GM06990 (cell line): ENCODE data around the gene DOCK7.

Experiments
- DNase-seq: peaks from one replicate; pipeline ENCODE4 v3.0.0-alpha.2; 2011; ENCODE audit not compliant: insufficient read length; ENCODE audit errors: extremely low read depth
- H3K27me3 ChIP-seq: replicated peaks from 2 replicates; pipeline ENCODE4 v1.6.0; 2011; ENCODE audit warnings: low read length; ENCODE audit not compliant: control insufficient read depth, insufficient read depth
- H3K36me3 ChIP-seq: 2 replicates; pipeline ENCODE4 v1.5.1; 2011; ENCODE audit warnings: low read length; ENCODE audit not compliant: control insufficient read depth, insufficient read depth
- H3K4me3 ChIP-seq: replicated peaks from 2 replicates; pipeline ENCODE4 v1.5.1; 2011; ENCODE audit warnings: low read depth, mild to moderate bottlenecking, control low read depth, low read length
- TF ChIP-seq, protein P1 (sequence below): IDR thresholded peaks from 2 replicates; pipeline ENCODE4 v1.5.1; 2011; ENCODE audit warnings: low read length, control low read depth, mild to moderate bottlenecking, inconsistent platforms; ENCODE audit not compliant: insufficient read depth, poor library complexity, severe bottlenecking

DOCK7 gene

DNA sequence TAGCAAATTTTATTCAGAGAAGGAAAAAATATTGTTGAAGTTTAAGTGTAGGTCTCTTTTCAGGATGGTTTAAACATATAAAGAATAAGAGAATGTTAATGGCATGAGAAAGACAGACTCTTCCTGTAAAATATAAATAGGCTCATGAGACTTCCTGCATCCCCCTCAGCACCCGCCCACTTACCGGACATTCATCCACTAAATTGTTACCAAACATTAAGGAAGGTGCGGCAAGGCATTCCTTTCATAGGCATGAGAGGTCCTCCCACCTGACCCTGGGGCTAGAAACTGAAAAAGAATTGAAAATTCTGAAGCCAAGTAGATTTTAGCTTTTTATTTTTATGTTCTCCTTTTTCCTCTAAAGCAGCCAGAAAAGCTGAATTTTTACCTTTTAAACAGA is 261.9 kb downstream of the DOCK7 start:
- Histone ChIP-seq H3K4me3 (no peak overlapping the region), H3K27me3 (no peaks in the 10 kb centered on the region), H3K36me3 (no peaks in the 10 kb centered on the region)
- TF ChIP-seq, protein P1, sequence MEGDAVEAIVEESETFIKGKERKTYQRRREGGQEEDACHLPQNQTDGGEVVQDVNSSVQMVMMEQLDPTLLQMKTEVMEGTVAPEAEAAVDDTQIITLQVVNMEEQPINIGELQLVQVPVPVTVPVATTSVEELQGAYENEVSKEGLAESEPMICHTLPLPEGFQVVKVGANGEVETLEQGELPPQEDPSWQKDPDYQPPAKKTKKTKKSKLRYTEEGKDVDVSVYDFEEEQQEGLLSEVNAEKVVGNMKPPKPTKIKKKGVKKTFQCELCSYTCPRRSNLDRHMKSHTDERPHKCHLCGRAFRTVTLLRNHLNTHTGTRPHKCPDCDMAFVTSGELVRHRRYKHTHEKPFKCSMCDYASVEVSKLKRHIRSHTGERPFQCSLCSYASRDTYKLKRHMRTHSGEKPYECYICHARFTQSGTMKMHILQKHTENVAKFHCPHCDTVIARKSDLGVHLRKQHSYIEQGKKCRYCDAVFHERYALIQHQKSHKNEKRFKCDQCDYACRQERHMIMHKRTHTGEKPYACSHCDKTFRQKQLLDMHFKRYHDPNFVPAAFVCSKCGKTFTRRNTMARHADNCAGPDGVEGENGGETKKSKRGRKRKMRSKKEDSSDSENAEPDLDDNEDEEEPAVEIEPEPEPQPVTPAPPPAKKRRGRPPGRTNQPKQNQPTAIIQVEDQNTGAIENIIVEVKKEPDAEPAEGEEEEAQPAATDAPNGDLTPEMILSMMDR, result no peak
- no peak for DNase-seq

DNA sequence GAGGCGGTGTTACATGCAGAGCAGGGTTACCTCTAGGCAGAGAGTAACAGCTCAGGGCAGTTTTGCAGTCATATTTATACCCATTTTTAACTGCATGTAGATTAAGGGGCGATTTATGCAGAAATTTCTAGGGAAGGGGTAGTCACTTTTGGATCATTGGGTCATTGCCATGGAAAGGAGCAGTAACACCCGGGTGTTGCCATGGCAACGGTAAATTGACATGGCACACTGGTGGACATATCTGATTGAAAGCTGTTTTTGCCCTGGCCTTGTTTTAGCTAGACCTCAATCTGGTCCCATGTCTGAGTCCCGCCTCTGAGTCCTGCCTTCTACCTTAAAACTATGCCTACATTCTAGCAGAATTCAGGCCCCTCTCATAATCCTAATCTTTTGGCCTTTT is 263.1 kb downstream of the DOCK7 start:
- TF ChIP-seq, protein P1, result no peak
- DNase-seq, result no peak
- Histone ChIP-seq H3K4me3 (no peak overlapping the region), H3K27me3 (no peaks in the 10 kb centered on the region), H3K36me3 (no peaks in the 10 kb centered on the region)

DNA sequence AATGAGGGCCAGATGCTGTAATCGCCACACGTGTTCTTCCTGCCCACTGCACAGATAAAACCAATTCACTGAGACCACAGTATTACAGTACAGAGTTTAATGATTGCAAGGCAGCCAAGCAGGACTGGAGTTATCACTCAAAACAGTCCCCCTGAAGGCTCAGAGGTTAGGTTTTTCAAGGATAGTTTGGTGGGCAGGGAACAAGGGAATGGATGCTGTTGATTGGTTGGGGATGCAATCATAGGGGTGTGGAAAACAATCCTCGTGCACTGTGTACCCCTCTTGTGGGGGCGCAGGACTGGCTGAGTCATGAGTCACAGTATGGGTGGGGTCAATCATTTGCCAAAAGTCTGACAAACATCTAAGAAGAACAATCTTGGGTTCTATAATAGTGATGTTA is 263.8 kb downstream of the DOCK7 start:
- Histone ChIP-seq H3K4me3 (no peak overlapping the region), H3K36me3 (no peaks in the 10 kb centered on the region), H3K27me3 (no peaks in the 10 kb centered on the region)
- TF ChIP-seq, protein P1, result no peak
- no peak for DNase-seq

DNA sequence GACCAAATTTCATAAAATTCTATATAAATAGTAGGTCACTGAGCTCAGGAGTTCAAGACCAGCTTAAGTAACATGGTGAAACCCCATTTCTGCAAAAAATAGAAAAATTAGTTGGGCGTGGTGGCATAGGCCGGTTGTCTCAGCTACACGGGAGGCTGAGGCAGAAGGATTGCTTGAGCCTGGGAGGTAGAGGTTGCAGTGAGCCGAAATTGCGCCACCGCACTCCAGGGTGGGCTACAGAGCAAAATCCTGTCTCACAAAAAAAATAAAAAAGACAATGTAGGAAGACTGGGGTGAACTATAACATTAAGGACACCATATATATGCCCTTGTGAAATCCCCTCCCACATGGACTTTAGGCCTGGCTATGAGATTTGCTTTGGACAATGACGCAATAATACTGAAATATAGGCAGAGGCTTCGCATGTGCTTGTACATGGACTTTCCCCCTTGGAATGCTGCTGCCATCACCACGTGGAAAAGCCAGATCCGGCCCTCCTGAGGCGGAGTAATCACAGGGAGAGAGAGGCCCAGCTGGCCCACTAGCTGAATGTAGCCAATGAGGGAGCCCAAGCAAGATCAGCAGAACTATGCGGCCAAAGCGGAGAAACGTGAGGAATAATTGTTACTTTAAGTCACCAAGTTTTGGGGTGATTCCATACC is 264.5 kb downstream of the DOCK7 start:
- no peak overlapping the region for H3K4me3 ChIP-seq
- TF ChIP-seq, protein P1, result no peak
- no peak for DNase-seq
- H3K27me3 ChIP-seq, result no peaks in the 10 kb centered on the region
- no peaks in the 10 kb centered on the region for H3K36me3 ChIP-seq

DNA sequence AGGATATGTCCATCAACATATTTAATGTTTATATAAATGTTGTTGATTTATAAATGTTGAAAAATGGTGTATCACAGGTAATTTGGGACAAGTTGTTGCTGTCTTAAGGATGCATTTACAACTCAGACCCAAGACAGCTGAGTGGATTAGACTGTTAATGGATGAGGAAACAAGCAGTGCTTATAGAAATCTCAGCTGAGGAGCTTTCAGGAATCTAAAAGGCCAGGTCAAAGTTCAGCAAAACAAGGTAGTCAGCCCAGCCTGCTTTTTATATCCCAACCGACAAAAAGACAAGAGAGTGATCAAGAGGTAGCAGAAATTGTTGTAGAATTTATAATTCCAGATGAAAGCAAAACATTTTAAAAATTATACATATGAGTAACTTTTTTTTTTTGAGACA is 268.0 kb downstream of the DOCK7 start:
- TF ChIP-seq, protein P1, result no peak
- Histone ChIP-seq H3K4me3 (no peak overlapping the region), H3K36me3 (no peaks in the 10 kb centered on the region), H3K27me3 (no peaks in the 10 kb centered on the region)
- no peak for DNase-seq
